NCI-H1694 treated with DMSO at 0.1 percent for 48 hours (cell line): ENCODE results near the gene PANX2.
A peak's percentile ranks its signal among the peaks of the same experiment; 100 is the strongest.

Experiments
- DNase-seq: peaks from one replicate; lab custom pipeline; 2025; lab: John Stamatoyannopoulos, UW

Gene PANX2

DNA sequence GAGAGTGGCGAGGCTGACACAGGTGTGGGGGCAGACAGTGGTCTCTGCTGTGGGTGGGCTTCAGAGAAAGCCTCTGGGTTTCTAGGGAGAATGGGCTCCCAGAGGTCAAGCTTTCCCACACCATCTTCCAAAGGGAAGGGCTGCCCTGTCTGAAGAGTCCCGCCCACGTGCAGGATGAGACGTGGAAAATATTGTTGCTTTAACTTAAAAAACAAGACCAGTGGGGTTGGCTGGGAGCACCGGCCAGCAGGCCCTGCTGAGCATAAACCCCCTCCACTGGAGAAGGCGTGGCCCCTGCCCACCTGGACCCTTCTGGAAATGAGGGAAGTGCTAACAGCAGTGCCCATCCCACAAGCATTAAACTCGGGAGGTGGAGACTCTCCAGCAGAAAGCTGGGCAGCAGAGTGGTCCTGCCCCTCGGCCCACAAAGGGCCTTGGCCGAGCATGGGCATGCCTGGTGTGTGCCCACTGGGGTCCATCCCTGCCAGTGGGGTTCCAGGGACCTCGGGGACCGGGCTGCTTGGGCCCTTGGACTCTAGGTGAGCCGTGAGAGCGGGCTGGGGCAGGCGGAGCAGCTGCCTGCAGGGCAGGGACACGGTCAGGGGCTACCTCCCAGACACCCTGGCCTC lies 45.6 kb downstream of the PANX2 start:
- DNase-seq: no peak

GRCh38 chr22:50216684-50217520 lies 46.4 kb downstream of the PANX2 start:
- no peak for DNase-seq

GRCh38 chr22:50217543-50218152 lies 47.1 kb downstream of the PANX2 start:
- no peak for DNase-seq

DNA sequence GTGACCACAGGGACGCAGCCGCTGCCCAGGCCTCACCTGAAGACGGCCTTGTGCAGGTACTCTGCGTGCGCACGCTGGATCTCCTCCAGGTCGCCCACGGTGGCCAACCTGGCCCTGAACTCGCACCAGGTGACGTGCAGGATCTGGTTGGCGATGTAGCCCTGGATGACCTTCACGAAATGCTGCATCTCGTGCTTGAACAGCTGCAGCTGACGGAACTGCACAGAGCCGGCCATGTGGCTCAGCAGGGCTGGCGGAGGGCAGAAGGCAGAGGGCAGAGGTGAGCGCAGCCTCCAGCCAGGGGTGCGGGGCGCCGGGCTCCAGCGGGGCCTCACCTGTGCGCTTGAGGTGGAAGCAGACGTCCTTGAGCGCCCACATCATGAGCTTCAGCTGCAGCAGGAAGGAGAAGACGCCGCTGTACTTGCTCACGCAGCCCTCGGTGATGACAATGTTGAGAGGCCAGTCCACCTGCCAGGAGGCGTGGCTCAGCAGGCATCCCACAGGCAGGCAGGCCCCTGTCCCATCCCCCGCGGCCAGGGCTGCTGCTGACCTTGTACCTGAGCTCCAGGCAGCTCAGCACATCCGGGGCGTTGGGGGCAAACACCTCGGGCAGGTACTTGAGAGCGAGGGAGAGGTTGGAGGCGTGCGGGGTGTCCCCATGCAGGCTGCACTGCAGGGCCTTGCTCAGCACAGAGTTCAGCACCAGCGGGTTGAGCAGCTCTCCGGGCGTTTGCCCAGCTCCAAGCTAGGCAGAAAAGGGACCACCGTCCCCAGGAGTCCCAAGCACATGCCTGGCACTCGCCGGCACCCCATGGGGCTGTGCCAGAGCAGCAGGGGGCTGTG lies 47.8 kb downstream of the PANX2 start:
- no peak for DNase-seq

GRCh38 chr22:50218996-50219727 lies 48.6 kb downstream of the PANX2 start:
- peak; percentile 74 for DNase-seq

DNA sequence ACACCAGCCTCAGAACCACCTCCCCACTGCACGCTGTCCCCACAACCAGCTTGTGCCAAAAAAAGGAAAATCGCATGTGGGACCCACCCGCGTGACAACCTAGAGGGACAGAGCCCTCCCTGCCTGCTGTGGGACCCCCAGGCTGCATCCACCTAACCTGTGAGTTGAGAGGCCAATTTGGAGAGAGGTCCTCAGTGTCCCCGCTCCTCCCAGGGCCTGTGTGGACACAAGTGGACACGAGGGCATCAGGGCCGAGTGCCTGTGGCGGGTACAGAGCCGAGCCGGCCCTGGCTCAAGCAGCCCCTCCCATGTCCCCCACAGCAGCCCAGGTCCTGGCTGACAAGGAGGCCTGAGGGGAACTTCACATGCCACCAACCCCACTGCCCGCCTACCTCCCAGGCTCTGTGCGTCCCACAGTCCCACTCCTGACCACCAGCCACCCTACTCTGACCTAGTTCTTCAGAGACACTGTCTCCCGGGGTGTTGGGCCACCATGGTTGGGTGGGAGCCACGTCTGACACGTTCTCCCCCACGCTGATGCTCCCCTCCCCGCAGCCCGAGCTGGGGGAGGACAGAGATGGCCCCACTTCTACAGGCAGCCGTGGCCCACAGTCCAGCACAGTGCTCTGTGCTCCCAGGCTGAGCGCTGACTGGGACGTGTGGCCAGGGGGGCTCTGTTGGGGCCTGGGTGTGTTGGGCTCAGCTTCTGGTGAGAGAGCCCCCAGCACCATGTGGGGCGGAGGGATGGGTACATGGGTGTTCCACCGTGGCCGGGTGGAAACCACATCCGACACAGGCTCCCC lies 49.5 kb downstream of the PANX2 start:
- no peak for DNase-seq

- DNase-seq: no peak
Measured at GRCh38 chr22:50220603-50221409, 50.3 kb downstream of the PANX2 start.

- no peak for DNase-seq
Measured at GRCh38 chr22:50221410-50222300, 51.1 kb downstream of the PANX2 start.

DNA sequence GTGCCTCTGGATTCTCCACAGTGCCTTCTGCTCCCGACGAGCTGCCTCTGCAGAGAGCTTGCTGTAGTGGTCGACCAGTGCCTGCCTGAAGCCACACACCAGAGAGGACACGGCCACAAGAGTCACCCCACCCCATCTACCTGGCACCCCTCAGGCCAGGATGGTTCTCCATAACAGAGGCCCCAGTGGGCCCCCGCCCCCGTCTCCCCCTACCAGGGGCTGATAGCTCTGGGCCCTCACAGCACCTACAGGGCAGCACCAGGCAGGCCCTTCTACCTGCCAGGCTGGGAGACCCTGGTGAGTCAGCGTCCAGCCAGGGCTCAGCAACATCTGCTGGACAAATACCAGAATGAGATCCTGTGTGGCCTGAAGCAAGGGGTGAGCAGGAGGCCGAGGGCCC lies 52.0 kb downstream of the PANX2 start:
- no peak for DNase-seq

GRCh38 chr22:50224071-50224470 lies 53.5 kb downstream of the PANX2 start:
- DNase-seq: no peak

GRCh38 chr22:50225200-50225969 lies 54.9 kb downstream of the PANX2 start:
- no peak for DNase-seq

GRCh38 chr22:50226063-50226874 lies 55.7 kb downstream of the PANX2 start:
- no peak for DNase-seq

DNA sequence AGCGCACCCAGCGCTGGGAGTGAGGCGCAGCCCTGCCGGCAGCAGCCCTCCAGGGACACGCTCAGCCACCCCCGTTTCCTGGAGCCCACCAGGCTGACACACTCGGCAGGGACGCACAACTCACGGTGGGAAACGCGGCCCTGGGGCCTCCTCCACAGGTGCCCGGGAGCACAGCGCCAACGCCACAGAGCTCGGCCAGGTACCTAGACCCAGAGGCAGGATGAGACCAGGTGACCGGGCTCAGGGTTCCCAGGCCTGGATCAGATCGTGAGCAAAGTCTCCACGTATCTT lies 56.3 kb downstream of the PANX2 start:
- no peak for DNase-seq

GRCh38 chr22:50227579-50228215 lies 57.2 kb downstream of the PANX2 start:
- DNase-seq: no peak

GRCh38 chr22:50228366-50228765 lies 57.8 kb downstream of the PANX2 start:
- no peak for DNase-seq

GRCh38 chr22:50229370-50229769 lies 58.8 kb downstream of the PANX2 start:
- DNase-seq: no peak
